ENCODE measurements around the gene KRT85.

Gene KRT85

GRCh38 chr12:52383331-52383730, 16.1 kb upstream of the KRT85 start:
- H3K27me3 ChIP-seq (ENCODE audit: control insufficient read depth in 2 of 2, insufficient read depth in 2 of 2, low read length in 2 of 2) = peaks cover 0 to 1% of the 10 kb centered on the region in 2 donors
- H3K4me1 ChIP-seq (ENCODE audit: control insufficient read depth in 2 of 2, insufficient read depth in 2 of 2, low read length in 2 of 2) = no peaks in the 10 kb centered on the region
- H3K9ac ChIP-seq (ENCODE audit: low read depth in 1 of 2, low read length in 2 of 2) = no peak overlapping the region

GRCh38 chr12:52382854-52383253, 15.6 kb upstream of the KRT85 start:
- no peaks in the 10 kb centered on the region for H3K4me1 ChIP-seq (ENCODE audit: control insufficient read depth in 2 of 2, insufficient read depth in 2 of 2, low read length in 2 of 2)
- H3K9me3 ChIP-seq (ENCODE audit: control insufficient read depth in 2 of 2, low read length in 2 of 2) = no peaks in the 10 kb centered on the region
- no peak overlapping the region for H3K9ac ChIP-seq (ENCODE audit: low read depth in 1 of 2, low read length in 2 of 2)
- H3K36me3 ChIP-seq (ENCODE audit: control insufficient read depth in 2 of 2, insufficient read depth in 2 of 2, low read length in 2 of 2) = no peaks in the 10 kb centered on the region
- no peak overlapping the region for H3K4me3 ChIP-seq (ENCODE audit: low read length in 2 of 2)
- H3K27ac ChIP-seq (ENCODE audit: low read depth in 2 of 2, low read length in 2 of 2) = no peak overlapping the region
- no peaks in the 10 kb centered on the region for H3K27me3 ChIP-seq (ENCODE audit: control insufficient read depth in 2 of 2, insufficient read depth in 2 of 2, low read length in 2 of 2)

More at GRCh38 chr12:52383331-52383730, 16.1 kb upstream of the KRT85 start:
- Histone ChIP-seq H3K4me3 (ENCODE audit: low read length in 2 of 2) (no peak overlapping the region), H3K36me3 (ENCODE audit: control insufficient read depth in 2 of 2, insufficient read depth in 2 of 2, low read length in 2 of 2) (no peaks in the 10 kb centered on the region), H3K27ac (ENCODE audit: low read depth in 2 of 2, low read length in 2 of 2) (no peak overlapping the region), H3K9me3 (ENCODE audit: control insufficient read depth in 2 of 2, low read length in 2 of 2) (no peaks in the 10 kb centered on the region)

GRCh38 chr12:52381206-52381605, 13.9 kb upstream of the KRT85 start:
- H3K9me3 ChIP-seq (ENCODE audit: control insufficient read depth in 2 of 2, low read length in 2 of 2) = no peaks in the 10 kb centered on the region
- no peaks in the 10 kb centered on the region for H3K27me3 ChIP-seq (ENCODE audit: control insufficient read depth in 2 of 2, insufficient read depth in 2 of 2, low read length in 2 of 2)
- H3K9ac ChIP-seq (ENCODE audit: low read depth in 1 of 2, low read length in 2 of 2) = no peak overlapping the region
- no peak overlapping the region for H3K4me3 ChIP-seq (ENCODE audit: low read length in 2 of 2)
- no peaks in the 10 kb centered on the region for H3K36me3 ChIP-seq (ENCODE audit: control insufficient read depth in 2 of 2, insufficient read depth in 2 of 2, low read length in 2 of 2)
- no peaks in the 10 kb centered on the region for H3K4me1 ChIP-seq (ENCODE audit: control insufficient read depth in 2 of 2, insufficient read depth in 2 of 2, low read length in 2 of 2)
- no peak overlapping the region for H3K27ac ChIP-seq (ENCODE audit: low read depth in 2 of 2, low read length in 2 of 2)

- Histone ChIP-seq H3K27me3 (ENCODE audit: control insufficient read depth in 2 of 2, insufficient read depth in 2 of 2, low read length in 2 of 2) (no peaks in the 10 kb centered on the region), H3K9me3 (ENCODE audit: control insufficient read depth in 2 of 2, low read length in 2 of 2) (no peaks in the 10 kb centered on the region), H3K9ac (ENCODE audit: low read depth in 1 of 2, low read length in 2 of 2) (no peak overlapping the region), H3K27ac (ENCODE audit: low read depth in 2 of 2, low read length in 2 of 2) (no peak overlapping the region), H3K4me3 (ENCODE audit: low read length in 2 of 2) (no peak overlapping the region), H3K4me1 (ENCODE audit: control insufficient read depth in 2 of 2, insufficient read depth in 2 of 2, low read length in 2 of 2) (no peaks in the 10 kb centered on the region), H3K36me3 (ENCODE audit: control insufficient read depth in 2 of 2, insufficient read depth in 2 of 2, low read length in 2 of 2) (no peaks in the 10 kb centered on the region)
Measured at GRCh38 chr12:52380271-52380694, 13.0 kb upstream of the KRT85 start.

GRCh38 chr12:52379536-52379935, 12.3 kb upstream of the KRT85 start:
- no peaks in the 10 kb centered on the region for H3K4me1 ChIP-seq (ENCODE audit: control insufficient read depth in 2 of 2, insufficient read depth in 2 of 2, low read length in 2 of 2)
- H3K27me3 ChIP-seq (ENCODE audit: control insufficient read depth in 2 of 2, insufficient read depth in 2 of 2, low read length in 2 of 2) = no peaks in the 10 kb centered on the region
- no peak overlapping the region for H3K9ac ChIP-seq (ENCODE audit: low read depth in 1 of 2, low read length in 2 of 2)
- no peaks in the 10 kb centered on the region for H3K36me3 ChIP-seq (ENCODE audit: control insufficient read depth in 2 of 2, insufficient read depth in 2 of 2, low read length in 2 of 2)
- H3K9me3 ChIP-seq (ENCODE audit: control insufficient read depth in 2 of 2, low read length in 2 of 2) = no peaks in the 10 kb centered on the region
- H3K27ac ChIP-seq (ENCODE audit: low read depth in 2 of 2, low read length in 2 of 2) = no peak overlapping the region
- H3K4me3 ChIP-seq (ENCODE audit: low read length in 2 of 2) = no peak overlapping the region

GRCh38 chr12:52378091-52378490, 10.8 kb upstream of the KRT85 start:
- Histone ChIP-seq H3K9me3 (ENCODE audit: control insufficient read depth in 2 of 2, low read length in 2 of 2) (no peaks in the 10 kb centered on the region), H3K36me3 (ENCODE audit: control insufficient read depth in 2 of 2, insufficient read depth in 2 of 2, low read length in 2 of 2) (no peaks in the 10 kb centered on the region), H3K4me1 (ENCODE audit: control insufficient read depth in 2 of 2, insufficient read depth in 2 of 2, low read length in 2 of 2) (no peaks in the 10 kb centered on the region)

GRCh38 chr12:52377266-52377665, 10.0 kb upstream of the KRT85 start:
- no peak overlapping the region for H3K27ac ChIP-seq (ENCODE audit: low read depth in 2 of 2, low read length in 2 of 2)
- H3K9me3 ChIP-seq (ENCODE audit: control insufficient read depth in 2 of 2, low read length in 2 of 2) = no peaks in the 10 kb centered on the region
- no peaks in the 10 kb centered on the region for H3K4me1 ChIP-seq (ENCODE audit: control insufficient read depth in 2 of 2, insufficient read depth in 2 of 2, low read length in 2 of 2)
- H3K36me3 ChIP-seq (ENCODE audit: control insufficient read depth in 2 of 2, insufficient read depth in 2 of 2, low read length in 2 of 2) = no peaks in the 10 kb centered on the region
- H3K9ac ChIP-seq (ENCODE audit: low read depth in 1 of 2, low read length in 2 of 2) = no peak overlapping the region
- no peak overlapping the region for H3K4me3 ChIP-seq (ENCODE audit: low read length in 2 of 2)
- H3K27me3 ChIP-seq (ENCODE audit: control insufficient read depth in 2 of 2, insufficient read depth in 2 of 2, low read length in 2 of 2) = no peaks in the 10 kb centered on the region

More at GRCh38 chr12:52378091-52378490, 10.8 kb upstream of the KRT85 start:
- no peaks in the 10 kb centered on the region for H3K27me3 ChIP-seq (ENCODE audit: control insufficient read depth in 2 of 2, insufficient read depth in 2 of 2, low read length in 2 of 2)
- no peak overlapping the region for H3K27ac ChIP-seq (ENCODE audit: low read depth in 2 of 2, low read length in 2 of 2)
- no peak overlapping the region for H3K9ac ChIP-seq (ENCODE audit: low read depth in 1 of 2, low read length in 2 of 2)
- H3K4me3 ChIP-seq (ENCODE audit: low read length in 2 of 2) = no peak overlapping the region

GRCh38 chr12:52372216-52373154, 5.2 kb upstream of the KRT85 start:
- Histone ChIP-seq H3K27ac (ENCODE audit: low read depth in 2 of 2, low read length in 2 of 2) (no peak overlapping the region), H3K9me3 (ENCODE audit: control insufficient read depth in 2 of 2, low read length in 2 of 2) (no peaks in the 10 kb centered on the region)

GRCh38 chr12:52371716-52372115, 4.4 kb upstream of the KRT85 start:
- Histone ChIP-seq H3K36me3 (ENCODE audit: control insufficient read depth in 2 of 2, insufficient read depth in 2 of 2, low read length in 2 of 2) (no peaks in the 10 kb centered on the region), H3K4me1 (ENCODE audit: control insufficient read depth in 2 of 2, insufficient read depth in 2 of 2, low read length in 2 of 2) (no peaks in the 10 kb centered on the region), H3K27me3 (ENCODE audit: control insufficient read depth in 2 of 2, insufficient read depth in 2 of 2, low read length in 2 of 2) (peaks cover 2 to 4% of the 10 kb centered on the region in 2 donors), H3K9ac (ENCODE audit: low read depth in 1 of 2, low read length in 2 of 2) (no peak overlapping the region), H3K27ac (ENCODE audit: low read depth in 2 of 2, low read length in 2 of 2) (peak overlapping the region in 1 of 2 donors; percentile 3), H3K9me3 (ENCODE audit: control insufficient read depth in 2 of 2, low read length in 2 of 2) (no peaks in the 10 kb centered on the region), H3K4me3 (ENCODE audit: low read length in 2 of 2) (no peak overlapping the region)

More at GRCh38 chr12:52372216-52373154, 5.2 kb upstream of the KRT85 start:
- no peaks in the 10 kb centered on the region for H3K36me3 ChIP-seq (ENCODE audit: control insufficient read depth in 2 of 2, insufficient read depth in 2 of 2, low read length in 2 of 2)
- no peaks in the 10 kb centered on the region for H3K4me1 ChIP-seq (ENCODE audit: control insufficient read depth in 2 of 2, insufficient read depth in 2 of 2, low read length in 2 of 2)
- H3K27me3 ChIP-seq (ENCODE audit: control insufficient read depth in 2 of 2, insufficient read depth in 2 of 2, low read length in 2 of 2) = peaks cover 2 to 4% of the 10 kb centered on the region in 2 donors
- no peak overlapping the region for H3K4me3 ChIP-seq (ENCODE audit: low read length in 2 of 2)
- H3K9ac ChIP-seq (ENCODE audit: low read depth in 1 of 2, low read length in 2 of 2) = no peak overlapping the region

GRCh38 chr12:52370926-52371608, 3.8 kb upstream of the KRT85 start:
- Histone ChIP-seq H3K4me3 (ENCODE audit: low read length in 2 of 2) (no peak overlapping the region), H3K27me3 (ENCODE audit: control insufficient read depth in 2 of 2, insufficient read depth in 2 of 2, low read length in 2 of 2) (peaks cover 2 to 4% of the 10 kb centered on the region in 2 donors), H3K9ac (ENCODE audit: low read depth in 1 of 2, low read length in 2 of 2) (no peak overlapping the region), H3K4me1 (ENCODE audit: control insufficient read depth in 2 of 2, insufficient read depth in 2 of 2, low read length in 2 of 2) (no peaks in the 10 kb centered on the region), H3K27ac (ENCODE audit: low read depth in 2 of 2, low read length in 2 of 2) (peak overlapping the region; percentile 3 to 16), H3K36me3 (ENCODE audit: control insufficient read depth in 2 of 2, insufficient read depth in 2 of 2, low read length in 2 of 2) (no peaks in the 10 kb centered on the region), H3K9me3 (ENCODE audit: control insufficient read depth in 2 of 2, low read length in 2 of 2) (no peaks in the 10 kb centered on the region)

Measured in mucosa of rectum (tissue), 2 donors.